ENCODE data around the gene AMIGO1. TPM values are rescaled to one million over a fixed set of nuclear protein-coding genes. Genes with fewer than 3 reads are reported as not detected.

The AMIGO1 gene
- total and polyA plus RNA-seq, 2 of the 8 experiments (the other 6 are each of a cell fraction or from before 2014, with no cell fraction given) = 1.5 to 2.7 TPM

DNA sequence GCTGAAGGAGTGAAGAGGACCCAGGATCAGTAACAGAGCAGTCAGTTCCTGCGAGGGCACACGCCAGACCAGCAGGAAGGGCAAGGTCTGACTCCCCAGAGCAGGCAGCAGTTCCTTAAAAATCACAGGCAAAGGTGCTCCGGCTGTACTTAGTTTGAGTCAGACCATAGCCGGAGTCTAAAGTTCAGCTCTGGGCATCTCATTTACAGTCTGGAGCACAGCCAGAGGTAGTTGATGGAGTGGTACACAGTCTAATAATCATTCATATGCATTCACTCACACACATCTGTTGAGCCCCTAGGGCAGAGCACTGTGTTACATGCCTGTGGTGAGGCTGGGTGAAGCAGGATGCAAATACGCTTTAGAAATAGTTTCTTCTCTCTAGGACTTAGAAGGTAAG lies 7.3 kb upstream of the AMIGO1 start (continued):
- TF ChIP-seq EZH2 (IDR thresholded peaks at IDR 0.05; ENCODE audit: low read depth, low read length, severe bottlenecking) = no peak
